HL-60/S4 (cell line): ENCODE measurements around the gene SERPINA5.
"Not testable (repeated sequence)": the region's sequence is repeated elsewhere in the genome, so short reads cannot be mapped to it uniquely, and the experiment has no call there.

Experiments
- in situ Hi-C: fragments of 300-500 bp; cut with MboI; formaldehyde crosslinking; loops from 2 replicates; pipeline ENCODE4 v1.14.3; 2022; ENCODE audit warnings: low sequenced_read_pairs

SERPINA5 gene

GRCh38 chr14:94573475-94574277 lies 7.5 kb upstream of the SERPINA5 start:
- in situ Hi-C loops, result no loop called here

- in situ Hi-C loops, result no loop called here
Measured at GRCh38 chr14:94574336-94574735, 6.9 kb upstream of the SERPINA5 start.

GRCh38 chr14:94575730-94576585 lies 5.3 kb upstream of the SERPINA5 start:
- in situ Hi-C loops, result no loop called here

- in situ Hi-C loops, result not testable (repeated sequence)
Measured at GRCh38 chr14:94577472-94577871, 3.8 kb upstream of the SERPINA5 start.

GRCh38 chr14:94578712-94579111 lies 2.5 kb upstream of the SERPINA5 start:
- in situ Hi-C loops, result no loop called here

DNA sequence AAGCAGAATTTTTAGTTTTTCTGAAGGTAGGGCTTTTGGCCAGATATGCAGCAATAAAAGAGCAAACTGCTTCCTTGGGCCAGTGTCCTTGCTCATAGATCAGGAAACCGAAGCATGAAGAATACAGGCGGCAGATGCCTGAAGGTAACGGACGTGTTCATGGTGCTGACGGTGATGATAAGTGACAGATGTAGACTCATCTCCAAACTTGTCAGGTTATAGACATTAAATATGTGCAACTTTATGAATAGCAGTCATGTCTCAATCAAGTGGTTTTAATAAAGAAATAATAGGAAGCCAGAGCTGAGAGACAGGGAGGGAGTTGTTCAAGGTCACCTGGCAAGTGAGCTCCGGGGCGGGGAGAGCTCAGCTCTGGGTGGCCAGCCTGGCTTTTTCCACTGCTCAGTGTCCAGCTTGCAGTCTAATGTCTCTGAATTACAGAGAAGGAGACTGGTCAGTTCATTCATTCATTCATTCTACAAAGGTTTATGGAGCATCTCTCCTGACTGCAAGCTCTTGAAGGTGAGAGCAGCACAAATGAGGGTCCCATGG lies 1.0 kb downstream of the SERPINA5 start:
- in situ Hi-C loops, result no loop called here

- in situ Hi-C loops, result no loop called here
Measured at GRCh38 chr14:94582851-94583250, 1.6 kb downstream of the SERPINA5 start.

- in situ Hi-C loops, result no loop called here
Measured at GRCh38 chr14:94583557-94583956, 2.3 kb downstream of the SERPINA5 start.

DNA sequence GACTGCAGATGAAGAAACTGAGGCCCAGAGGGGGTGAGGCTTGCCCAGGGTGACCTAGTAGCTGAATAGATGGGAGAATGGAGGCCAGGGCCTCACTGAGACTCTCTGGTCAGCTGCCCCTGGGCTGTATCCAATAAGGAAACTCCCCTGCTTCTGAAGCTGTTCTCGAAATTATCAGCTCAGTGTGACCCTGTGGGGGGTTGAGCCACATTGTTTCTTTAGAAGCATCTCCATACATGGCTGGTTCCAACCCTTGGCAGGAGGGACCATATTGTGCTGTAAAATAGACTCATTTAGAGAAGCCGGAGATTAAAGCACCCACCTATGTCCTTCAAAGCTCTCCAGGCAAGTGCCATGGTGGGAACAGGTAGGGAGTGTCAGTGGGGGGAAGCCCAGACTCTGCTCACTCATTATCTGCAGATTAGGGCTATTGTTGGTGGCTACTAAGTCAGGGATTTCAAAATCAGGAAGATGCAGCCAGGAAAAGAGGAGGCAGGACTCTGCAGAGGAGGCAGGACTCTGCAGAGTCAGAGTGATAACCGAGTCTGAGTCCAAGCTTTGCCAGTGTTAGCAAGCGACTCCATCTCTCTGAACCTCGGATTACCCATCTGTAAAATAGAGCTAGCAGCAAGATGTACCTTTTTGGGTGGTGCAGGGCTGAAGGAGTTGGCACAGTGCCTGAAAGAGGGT lies 3.5 kb downstream of the SERPINA5 start:
- in situ Hi-C loops, result no loop called here

- in situ Hi-C loops, result no loop called here
Measured at GRCh38 chr14:94586635-94587034, 5.4 kb downstream of the SERPINA5 start.

DNA sequence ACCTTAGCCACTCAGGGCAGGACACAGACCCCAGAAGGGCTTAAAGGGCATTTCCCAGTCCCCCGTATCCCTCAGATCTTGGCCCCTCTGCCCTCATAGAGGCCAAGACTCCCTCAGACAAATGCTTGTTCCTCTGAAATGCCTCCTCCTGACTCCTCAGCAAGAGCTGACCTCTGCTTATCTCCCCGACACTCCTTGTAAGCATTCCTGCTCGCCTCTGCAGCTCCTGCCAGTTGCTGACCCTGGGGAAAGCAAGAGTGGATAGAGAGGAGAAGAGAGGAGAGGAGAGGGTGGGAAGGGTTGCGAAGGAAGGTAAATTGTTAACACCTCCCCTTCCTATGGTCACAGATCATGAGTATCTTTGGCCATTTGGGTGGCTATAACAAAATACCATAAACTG lies 7.1 kb downstream of the SERPINA5 start:
- in situ Hi-C loops, result no loop called here

DNA sequence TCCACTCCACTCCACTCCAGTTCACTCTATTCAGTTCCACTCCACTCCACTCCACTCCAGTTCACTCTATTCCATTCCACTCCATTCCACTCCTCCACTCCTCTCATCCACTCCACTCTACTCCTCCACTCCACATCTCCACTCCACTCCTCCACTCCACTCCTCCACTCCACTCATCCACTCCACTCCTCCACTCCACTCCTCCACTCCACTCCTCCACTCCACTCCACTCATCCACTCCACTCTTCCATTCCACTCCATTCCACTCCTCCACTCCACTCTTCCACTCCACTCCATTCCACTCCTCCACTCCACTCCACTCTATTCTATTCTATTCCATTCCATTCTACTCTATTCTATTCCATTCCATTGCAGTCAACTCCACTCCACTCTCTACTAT lies 9.8 kb downstream of the SERPINA5 start:
- in situ Hi-C loops, result no loop called here

DNA sequence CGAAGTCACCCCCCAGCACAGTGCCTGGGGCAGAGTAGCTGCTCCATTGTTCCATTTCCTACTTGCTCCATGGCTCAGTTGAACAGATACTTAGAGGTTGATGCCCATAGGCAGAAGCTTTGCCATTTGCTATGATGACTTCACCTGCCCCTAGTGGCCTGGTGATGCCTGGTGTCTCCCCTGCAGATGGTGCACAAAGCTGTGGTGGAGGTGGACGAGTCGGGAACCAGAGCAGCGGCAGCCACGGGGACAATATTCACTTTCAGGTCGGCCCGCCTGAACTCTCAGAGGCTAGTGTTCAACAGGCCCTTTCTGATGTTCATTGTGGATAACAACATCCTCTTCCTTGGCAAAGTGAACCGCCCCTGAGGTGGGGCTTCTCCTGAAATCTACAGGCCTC lies 10.6 kb downstream of the SERPINA5 start:
- in situ Hi-C loops, result no loop called here

DNA sequence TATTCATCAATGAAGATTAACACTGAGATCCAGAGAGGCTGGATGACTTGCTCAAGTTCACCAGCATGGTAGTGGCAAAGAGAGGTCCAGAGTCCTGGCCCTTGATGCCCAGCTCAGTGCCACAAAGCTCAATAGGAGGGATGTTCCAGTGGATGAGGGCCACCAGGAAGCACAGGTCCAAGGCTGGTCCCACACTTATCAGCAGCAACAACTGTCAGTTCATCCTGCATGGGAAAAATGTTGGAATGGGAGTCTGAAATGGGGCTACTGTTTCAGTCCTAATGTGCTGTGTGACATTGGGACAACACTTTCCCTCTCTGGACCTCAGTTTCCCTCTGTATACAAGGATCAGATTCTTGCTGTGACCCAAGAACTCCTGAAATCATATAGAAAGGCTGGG lies 11.2 kb downstream of the SERPINA5 start:
- in situ Hi-C loops, result no loop called here

DNA sequence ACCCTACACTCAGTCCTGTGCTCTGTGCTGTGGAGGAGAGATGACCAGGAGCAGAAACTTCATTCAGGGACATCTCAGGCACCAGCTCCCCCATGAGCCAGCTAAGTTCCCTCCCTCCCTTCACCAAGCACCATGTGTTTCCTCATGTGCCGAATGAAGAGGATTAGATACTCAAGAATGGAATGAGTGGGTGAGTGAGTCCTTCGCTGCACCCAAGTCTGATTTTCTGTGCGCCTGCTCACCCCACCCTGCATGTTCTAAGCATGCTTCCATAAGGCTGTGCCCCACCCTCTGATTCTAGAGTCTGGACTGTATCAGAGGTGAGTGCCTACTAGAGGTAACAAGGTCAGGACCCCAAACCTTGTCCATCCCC lies 12.1 kb downstream of the SERPINA5 start:
- in situ Hi-C loops, result no loop called here

GRCh38 chr14:94593749-94594431 lies 12.7 kb downstream of the SERPINA5 start:
- in situ Hi-C loops, result no loop called here

DNA sequence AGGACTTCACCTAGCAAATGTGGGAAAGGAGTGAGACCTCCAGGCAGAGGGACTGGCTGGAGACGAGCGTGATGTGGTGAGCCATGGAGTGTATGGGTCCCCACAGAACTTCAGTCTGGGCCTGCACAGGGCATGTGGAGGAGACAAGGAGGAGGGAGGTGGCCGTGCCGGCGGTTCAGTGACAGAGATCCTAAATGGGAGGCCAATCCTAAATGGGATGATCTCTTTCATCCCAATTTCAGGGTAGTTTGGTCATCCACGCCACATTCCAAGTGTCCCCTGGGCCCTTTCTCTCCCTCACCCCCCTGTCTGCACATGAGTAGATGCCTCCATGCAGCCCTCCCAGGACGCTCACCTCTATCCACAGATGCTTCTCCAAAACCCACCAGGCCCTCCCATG lies 13.2 kb downstream of the SERPINA5 start:
- in situ Hi-C loops, result no loop called here

DNA sequence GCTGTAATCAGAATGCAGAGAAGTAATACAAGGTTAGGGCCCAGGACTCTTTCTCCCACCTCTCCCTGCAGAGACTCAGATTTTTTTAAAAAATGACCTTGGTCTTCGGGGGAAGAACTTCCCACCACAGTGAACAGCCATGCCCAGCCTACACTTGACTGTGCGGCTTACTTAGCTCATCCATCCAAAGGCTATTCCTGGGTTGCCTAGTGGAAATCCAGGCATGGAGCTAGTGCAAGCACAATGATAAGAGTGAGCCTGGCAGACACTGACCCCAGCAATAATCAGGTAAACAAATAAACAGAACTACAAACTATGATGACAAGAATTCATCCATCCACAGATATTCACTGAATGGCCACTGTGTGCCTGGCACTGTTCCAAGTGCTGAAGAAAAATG lies 14.7 kb downstream of the SERPINA5 start:
- in situ Hi-C loops, result no loop called here

DNA sequence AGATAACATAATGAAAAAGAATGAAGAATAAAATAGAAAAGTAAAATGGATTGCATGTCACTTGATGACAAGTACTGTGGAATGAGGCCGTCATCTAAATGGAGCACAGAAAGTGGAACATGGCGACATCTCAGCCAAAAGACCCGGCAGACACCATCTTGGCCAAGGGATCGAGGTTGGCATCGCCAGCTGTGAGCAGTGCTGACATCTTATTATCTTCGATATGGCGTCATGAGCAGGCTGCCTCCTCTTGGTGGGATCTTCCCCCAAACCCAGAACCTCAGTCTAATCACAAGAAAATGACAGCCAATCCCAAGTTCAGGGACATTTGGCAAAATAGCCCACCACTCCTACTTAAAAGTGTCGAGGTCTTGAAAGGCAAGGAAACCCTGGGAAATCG lies 15.1 kb downstream of the SERPINA5 start:
- in situ Hi-C loops, result no loop called here

- in situ Hi-C loops, result no loop called here
Measured at GRCh38 chr14:94597788-94598187, 16.6 kb downstream of the SERPINA5 start.

DNA sequence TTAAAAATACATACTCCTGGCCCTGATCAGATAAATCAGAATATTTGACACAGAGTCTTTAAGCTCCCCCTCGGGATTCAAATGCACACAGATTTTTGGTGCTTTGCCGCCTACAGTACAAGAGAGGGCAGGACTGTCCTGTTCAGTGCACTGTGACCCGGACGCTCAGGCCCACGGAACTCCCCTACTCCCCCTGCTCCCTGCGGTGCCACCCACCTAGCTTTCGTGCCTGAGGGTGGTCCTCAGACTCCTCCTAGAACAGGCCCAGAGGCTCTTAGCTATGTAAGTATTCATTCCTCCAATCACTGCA lies 17.2 kb downstream of the SERPINA5 start:
- in situ Hi-C loops, result no loop called here
